ENCODE results near the gene CACNA2D3. TPM values are rescaled to one million over a fixed set of nuclear protein-coding genes. Genes with fewer than 3 reads are reported as not detected.

CACNA2D3 gene
- total RNA-seq, 2 donors from 2014 or later, result 0.97 TPM; not detected in 1

GRCh38 chr3:54556630-54557029, 434.3 kb downstream of the CACNA2D3 start:
- Mint-ChIP-seq H3K4me1 (no peaks in the 10 kb centered on the region), H3K27ac (no peak overlapping the region), H3K9me3 (no peaks in the 10 kb centered on the region), H3K27me3 (ENCODE audit: insufficient read depth) (peaks cover 2% of the 10 kb centered on the region), H3K4me3 (no peak overlapping the region), H3K36me3 (ENCODE audit: low read depth) (no peaks in the 10 kb centered on the region)
- no peak for DNase-seq
- H3K9me3 ChIP-seq (ENCODE audit: control insufficient read depth, low read length), result no peaks in the 10 kb centered on the region
- no peak overlapping the region for H3K9ac ChIP-seq (ENCODE audit: extremely low read depth, low read length, poor library complexity, severe bottlenecking)
- H3K36me3 ChIP-seq (ENCODE audit: control insufficient read depth, insufficient read depth, low read length), result no peaks in the 10 kb centered on the region
- TF ChIP-seq CTCF (conservative IDR thresholded peaks at IDR 0.05), result no peak
- WGBS, 2 experiments (ENCODE audit: insufficient coverage in 1 of 2, insufficient read length in 1 of 2), result 67 to 78% methylated on average over 1 to 4 of the region's 4 CpGs
- peak overlapping the region; percentile 37 for H3K27ac ChIP-seq (ENCODE audit: low read depth, low read length)
- H3K27me3 ChIP-seq (ENCODE audit: control insufficient read depth, insufficient read depth, low read length, poor library complexity, severe bottlenecking), result no peaks in the 10 kb centered on the region
- H3K4me3 ChIP-seq (ENCODE audit: low read length), result no peak overlapping the region
- no peaks in the 10 kb centered on the region for H3K4me1 ChIP-seq (ENCODE audit: control insufficient read depth, insufficient read depth, low read length)

DNA sequence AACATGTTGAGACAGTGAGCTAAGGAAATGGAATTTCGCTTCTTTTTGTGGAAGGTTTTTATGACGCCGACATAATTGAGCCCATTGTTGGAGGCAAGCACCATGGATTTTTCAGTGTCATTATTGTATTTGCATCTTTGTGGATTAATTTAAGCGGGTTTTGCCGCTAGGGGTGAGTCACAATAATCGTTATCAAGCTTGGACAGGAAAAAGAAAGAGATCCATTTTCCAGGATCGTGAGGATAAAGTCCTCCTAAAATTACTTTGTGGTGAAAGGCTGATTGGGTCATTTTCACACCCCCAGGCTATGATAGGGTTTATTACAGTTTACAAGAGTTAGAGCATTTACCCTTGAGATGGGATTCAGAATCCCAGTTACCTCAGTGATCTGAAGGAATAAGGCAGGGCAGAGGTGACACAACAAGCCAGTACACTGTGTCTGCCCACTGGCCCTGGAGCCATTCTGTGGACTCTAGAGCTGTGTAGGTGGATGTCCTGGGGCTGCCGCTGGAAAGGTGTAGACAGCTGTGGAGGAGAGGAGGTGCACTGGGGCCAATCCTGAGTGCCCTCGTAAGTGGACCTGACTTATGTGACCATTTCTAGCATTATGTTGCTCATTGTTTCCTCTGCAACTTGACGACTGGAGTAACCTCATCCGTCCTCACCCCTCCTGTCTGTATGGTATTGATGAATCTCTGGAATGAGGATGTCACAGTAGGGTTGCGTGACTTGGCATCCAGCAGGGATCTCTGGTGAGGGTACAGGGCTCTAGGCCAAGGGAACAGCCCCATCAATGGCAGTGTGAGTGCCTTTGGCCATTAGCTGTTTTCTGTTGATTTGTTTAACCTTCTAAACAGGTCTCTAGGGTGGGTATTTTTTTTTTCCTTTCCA, 435.4 kb downstream of the CACNA2D3 start:
- H3K4me1 Mint-ChIP-seq, result no peaks in the 10 kb centered on the region
- TF ChIP-seq CTCF (conservative IDR thresholded peaks at IDR 0.05), result no peak
- no peak overlapping the region for H3K27ac Mint-ChIP-seq

DNA sequence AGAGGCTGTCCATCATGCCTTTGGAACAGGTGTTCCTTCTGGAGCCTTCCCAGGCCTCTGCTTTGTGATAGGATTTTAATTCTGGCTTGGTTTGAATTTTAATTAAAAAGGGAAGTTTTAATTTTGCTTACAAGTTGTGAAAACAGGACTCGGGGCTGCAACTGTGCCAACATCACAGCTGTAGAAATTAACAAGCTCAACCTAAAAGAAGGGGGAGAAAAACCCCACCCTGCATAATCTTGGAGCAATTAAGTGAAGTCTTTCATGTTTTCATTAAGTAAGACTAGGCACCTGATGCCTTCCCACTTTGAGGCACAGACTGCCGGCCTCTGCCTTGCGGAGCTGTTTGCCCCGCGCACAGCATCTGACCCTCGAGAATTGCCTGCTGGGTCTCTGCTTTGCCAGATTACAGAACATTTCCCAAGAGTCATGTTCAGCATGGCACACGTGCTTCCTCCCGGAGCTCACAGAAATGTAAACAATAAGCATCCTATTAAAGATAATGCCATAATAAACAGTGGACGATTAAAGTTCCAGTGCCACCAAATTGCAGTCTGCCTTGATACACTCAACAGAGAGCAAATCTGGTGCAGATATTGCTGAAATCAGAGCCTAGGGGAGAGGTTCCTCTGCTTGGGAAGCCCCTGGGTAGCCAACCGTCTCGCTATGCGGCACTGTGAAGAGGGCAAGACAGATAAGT, 441.3 kb downstream of the CACNA2D3 start:
- Mint-ChIP-seq H3K4me1 (no peaks in the 10 kb centered on the region), H3K27me3 (ENCODE audit: insufficient read depth) (no peaks in the 10 kb centered on the region), H3K36me3 (ENCODE audit: low read depth) (no peaks in the 10 kb centered on the region), H3K4me3 (no peak overlapping the region), H3K9me3 (no peaks in the 10 kb centered on the region), H3K27ac (no peak overlapping the region)
- no peaks in the 10 kb centered on the region for H3K4me1 ChIP-seq (ENCODE audit: control insufficient read depth, insufficient read depth, low read length)
- H3K27ac ChIP-seq (ENCODE audit: low read depth, low read length), result no peak overlapping the region
- H3K36me3 ChIP-seq (ENCODE audit: control insufficient read depth, insufficient read depth, low read length), result no peaks in the 10 kb centered on the region
- no peak overlapping the region for H3K4me3 ChIP-seq (ENCODE audit: low read length)
- H3K9me3 ChIP-seq (ENCODE audit: control insufficient read depth, low read length), result no peaks in the 10 kb centered on the region
- WGBS, 2 experiments (ENCODE audit: insufficient coverage in 1 of 2, insufficient read length in 1 of 2), result 94% methylated on average over 11 to 12 of the region's 12 CpGs
- DNase-seq, result no peak
- no peak overlapping the region for H3K9ac ChIP-seq (ENCODE audit: extremely low read depth, low read length, poor library complexity, severe bottlenecking)
- TF ChIP-seq CTCF (conservative IDR thresholded peaks at IDR 0.05), result no peak
- H3K27me3 ChIP-seq (ENCODE audit: control insufficient read depth, insufficient read depth, low read length, poor library complexity, severe bottlenecking), result no peaks in the 10 kb centered on the region

More for the DNA sequence above, 435.4 kb downstream of the CACNA2D3 start:
- Mint-ChIP-seq H3K9me3 (no peaks in the 10 kb centered on the region), H3K27me3 (ENCODE audit: insufficient read depth) (no peaks in the 10 kb centered on the region), H3K4me3 (no peak overlapping the region), H3K36me3 (ENCODE audit: low read depth) (no peaks in the 10 kb centered on the region)
- WGBS, 2 experiments (ENCODE audit: insufficient coverage in 1 of 2, insufficient read length in 1 of 2), result 89 to 92% methylated on average over 10 to 12 of the region's 12 CpGs
- Histone ChIP-seq H3K36me3 (ENCODE audit: control insufficient read depth, insufficient read depth, low read length) (no peaks in the 10 kb centered on the region), H3K4me3 (ENCODE audit: low read length) (no peak overlapping the region), H3K9me3 (ENCODE audit: control insufficient read depth, low read length) (no peaks in the 10 kb centered on the region), H3K9ac (ENCODE audit: extremely low read depth, low read length, poor library complexity, severe bottlenecking) (no peak overlapping the region), H3K4me1 (ENCODE audit: control insufficient read depth, insufficient read depth, low read length) (no peaks in the 10 kb centered on the region), H3K27me3 (ENCODE audit: control insufficient read depth, insufficient read depth, low read length, poor library complexity, severe bottlenecking) (no peaks in the 10 kb centered on the region), H3K27ac (ENCODE audit: low read depth, low read length) (no peak overlapping the region)
- DNase-seq, result no peak

All from endodermal cell (in vitro differentiated cells).